Body of pancreas (tissue), 4 donors: Measurements from ENCODE around the gene PSMG3. TPM values are rescaled to one million over a fixed set of nuclear protein-coding genes. Genes with fewer than 3 reads are reported as not detected.

Experiments
- ATAC-seq: fragments of 150-250 bp; one replicate; pipeline ENCODE4 v1.9.1; 2016
- DNase-seq, 4 donors: peaks; one replicate each; pipeline ENCODE4 v3.0.0-alpha.2; 2019
- H3K27ac ChIP-seq, 4 donors: fragments of 200-600 bp; sonication (generic); 1 replicate in 3 of 4; 2 replicates in 1 of 4; pipeline versions ENCODE4 v1.5.1 to v1.6.1; 2016 to 2019; ENCODE audit warnings: mild to moderate bottlenecking in 1 of 4, mixed read lengths in 1 of 4, moderate library complexity in 1 of 4
- H3K27me3 ChIP-seq, 2 donors: fragments of 200-600 bp; sonication (generic); one replicate each; pipeline ENCODE4 v1.6.0; 2016; ENCODE audit warnings: mild to moderate bottlenecking in 1 of 2
- H3K36me3 ChIP-seq, 2 donors: fragments of 200-600 bp; sonication (generic); replicated peaks in 1 of 2; 2 replicates each; pipeline ENCODE4 v1.5.1; 2016; ENCODE audit warnings: low read depth in 2 of 2; ENCODE audit not compliant: insufficient read depth in 1 of 2
- H3K4me1 ChIP-seq: fragments of 200-600 bp; sonication (generic); one replicate; pipeline ENCODE4 v1.6.0; 2016
- H3K4me3 ChIP-seq, 2 donors: fragments of 200-600 bp; sonication (generic); 1 replicate in 1 of 2; 2 replicates in 1 of 2; pipeline ENCODE4 v1.5.1; 2016 to 2019
- H3K9me3 ChIP-seq, 3 donors: fragments of 200-600 bp; sonication (generic); 1 replicate in 2 of 3; 2 replicates in 1 of 3; pipeline ENCODE4 v1.5.1; 2016
- CTCF ChIP-seq, 7 experiments: fragments of 450-650 bp in 4 of 7; fragments of 200-600 bp in 3 of 7; sonication (generic) in 3 of 7; IDR thresholded peaks; one replicate each; pipeline ENCODE4 v1.5.1; 2016 to 2019; ENCODE audit warnings: antibody characterized with exemption in 7 of 7
- POLR2A ChIP-seq, 3 donors: fragments of 450-650 bp; IDR thresholded peaks; one replicate each; pipeline ENCODE4 v1.6.1; 2016; ENCODE audit warnings: antibody characterized with exemption in 3 of 3, mild to moderate bottlenecking in 2 of 3
- WGBS, 2 donors: methylation state at CpG; one replicate each; pipeline ENCODE4 v1.1.5; 2017; 5-methylcytosine and 5-hydroxymethylcytosine counted together
- intact Hi-C: fragments of 100-400 bp; cut with DNase I; formaldehyde crosslinking; loops from one replicate; pipeline ENCODE4 v1.15.1; 2023
- total RNA-seq, 2 donors: library from RNA; depleted of rRNA; stranded (reverse); fragments of >200 nt; gene quantifications; one replicate each; pipeline ENCODE4 v1.1.0, GENCODE V29; 2016

The PSMG3 gene
- total RNA-seq, 2 donors from 2014 or later: 34.0 to 39.6 TPM

GRCh38 chr7:1544178-1544895 lies 25.5 kb downstream of the PSMG3 start:
- H3K36me3 ChIP-seq: peaks cover 17 to 24% of the 10 kb centered on the region in 2 donors
- no peak overlapping the region for H3K4me3 ChIP-seq
- no peak for DNase-seq
- no peak for ATAC-seq
- H3K27ac ChIP-seq: peak overlapping the region in 2 of 4 donors; percentile 43 to 69
- H3K9me3 ChIP-seq: no peaks in the 10 kb centered on the region
- 77 to 82% methylated on average over 17 to 41 of the region's 41 CpGs for WGBS, 2 donors
- TF ChIP-seq CTCF (IDR thresholded peaks at IDR 0.05) (no peak), POLR2A (IDR thresholded peaks at IDR 0.05) (no peak)
- intact Hi-C loops: no loop called here
- H3K27me3 ChIP-seq: no peaks in the 10 kb centered on the region
- H3K4me1 ChIP-seq: peaks cover 24% of the 10 kb centered on the region

- H3K27ac ChIP-seq: peak overlapping the region in 1 of 4 donors; percentile 8
- no peaks in the 10 kb centered on the region for H3K9me3 ChIP-seq
- peaks cover 29% of the 10 kb centered on the region for H3K4me1 ChIP-seq
- 52 to 66% methylated on average over 3 to 6 of the region's 6 CpGs for WGBS, 2 donors
- H3K4me3 ChIP-seq: no peak overlapping the region
- H3K27me3 ChIP-seq: no peaks in the 10 kb centered on the region
- H3K36me3 ChIP-seq: peaks cover 17 to 19% of the 10 kb centered on the region in 2 donors
- DNase-seq: peak in 2 of 4 donors; percentile 54 to 62
- ATAC-seq: no peak
- no peak for TF ChIP-seq POLR2A (IDR thresholded peaks at IDR 0.05)
- no peak for TF ChIP-seq CTCF (IDR thresholded peaks at IDR 0.05)
- intact Hi-C loops: no loop called here
Measured at GRCh38 chr7:1543826-1544177, 26.0 kb downstream of the PSMG3 start.

GRCh38 chr7:1542841-1543747 lies 26.7 kb downstream of the PSMG3 start:
- peaks cover 17 to 18% of the 10 kb centered on the region in 2 donors for H3K36me3 ChIP-seq
- no peak for TF ChIP-seq CTCF (IDR thresholded peaks at IDR 0.05)
- no peak for TF ChIP-seq POLR2A (IDR thresholded peaks at IDR 0.05)
- no peaks in the 10 kb centered on the region for H3K27me3 ChIP-seq
- H3K27ac ChIP-seq: peak overlapping the region in 1 of 4 donors; percentile 30
- no peak overlapping the region for H3K4me3 ChIP-seq
- intact Hi-C loops: no loop called here
- ATAC-seq (no peak), DNase-seq (no peak)
- no peaks in the 10 kb centered on the region for H3K9me3 ChIP-seq
- 73 to 81% methylated on average over 29 to 30 of the region's 38 CpGs for WGBS, 2 donors
- H3K4me1 ChIP-seq: peaks cover 36% of the 10 kb centered on the region

GRCh38 chr7:1542329-1542728 lies 27.5 kb downstream of the PSMG3 start:
- intact Hi-C loops: no loop called here
- no peak for DNase-seq
- peak in 1 of 3 donors; percentile 2 for TF ChIP-seq POLR2A (IDR thresholded peaks at IDR 0.05)
- no peak for TF ChIP-seq CTCF (IDR thresholded peaks at IDR 0.05)
- WGBS, 2 donors: 85 to 88% methylated on average over 21 of the region's 21 CpGs
- Histone ChIP-seq H3K4me3 (no peak overlapping the region), H3K4me1 (peaks cover 44% of the 10 kb centered on the region), H3K27ac (peak overlapping the region in 1 of 4 donors; percentile 30), H3K9me3 (no peaks in the 10 kb centered on the region), H3K36me3 (peaks cover 16 to 17% of the 10 kb centered on the region in 2 donors), H3K27me3 (no peaks in the 10 kb centered on the region)
- ATAC-seq: no peak
